BE2C (cell line): ENCODE data around the gene SOCS2.
"Not testable (repeated sequence)": the region's sequence is repeated elsewhere in the genome, so short reads cannot be mapped to it uniquely, and the experiment has no call there.

ENCODE experiments used
- DNase-seq: peaks from one replicate; pipeline ENCODE4 v3.0.0-alpha.2; 2020
- H3K27me3 ChIP-seq: fragments of 250-450 bp; sonication (Bioruptor Pico); 2 replicates; pipeline ENCODE4 v1.5.1; 2020; ENCODE audit warnings: mild to moderate bottlenecking
- H3K36me3 ChIP-seq: fragments of 250-450 bp; sonication (Bioruptor Pico); 2 replicates; pipeline ENCODE4 v1.5.1; 2020; ENCODE audit warnings: mild to moderate bottlenecking
- H3K4me1 ChIP-seq: fragments of 250-450 bp; sonication (Bioruptor Pico); 2 replicates; pipeline ENCODE4 v1.5.1; 2020
- H3K4me3 ChIP-seq: 2 replicates; pipeline ENCODE4 v1.5.1; 2011; ENCODE audit warnings: low read depth, low read length
- H3K9me3 ChIP-seq: fragments of 250-450 bp; sonication (Bioruptor Pico); 2 replicates; pipeline ENCODE4 v1.5.1; 2020
- TF ChIP-seq, protein P1 (sequence below): IDR thresholded peaks from 2 replicates; pipeline ENCODE4 v1.5.1; 2012; ENCODE audit warnings: mild to moderate bottlenecking, low read depth, low read length

SOCS2 gene

DNA sequence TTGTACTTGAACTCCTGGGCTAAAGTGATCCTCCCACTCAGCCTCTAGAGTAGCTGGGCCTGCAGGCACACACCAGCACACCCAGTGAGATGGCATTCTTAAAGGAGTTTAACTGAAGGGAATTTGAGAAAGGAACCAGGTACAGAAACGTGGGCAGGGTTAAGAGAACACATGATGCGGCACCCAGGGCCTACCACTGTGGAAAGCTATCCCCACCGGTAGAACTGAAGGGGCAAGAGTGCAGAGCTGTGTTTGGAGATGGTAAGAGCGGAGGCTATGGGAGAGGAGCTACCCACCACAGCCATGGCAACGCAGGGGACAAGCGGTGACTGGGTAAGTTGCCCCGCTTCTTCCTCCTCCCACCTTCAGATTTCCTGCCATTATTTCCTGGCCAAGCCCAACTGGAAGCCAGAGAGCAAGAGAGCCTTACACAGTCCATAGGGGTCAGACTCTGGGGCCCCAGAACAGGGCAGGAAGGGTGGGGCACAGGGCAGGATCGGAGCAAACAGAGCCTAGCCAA, 46.5 kb downstream of the SOCS2 start:
- Histone ChIP-seq H3K4me3 (no peak overlapping the region), H3K27me3 (no peaks in the 10 kb centered on the region), H3K4me1 (no peaks in the 10 kb centered on the region), H3K9me3 (no peaks in the 10 kb centered on the region), H3K36me3 (no peaks in the 10 kb centered on the region)
- TF ChIP-seq, protein P1, sequence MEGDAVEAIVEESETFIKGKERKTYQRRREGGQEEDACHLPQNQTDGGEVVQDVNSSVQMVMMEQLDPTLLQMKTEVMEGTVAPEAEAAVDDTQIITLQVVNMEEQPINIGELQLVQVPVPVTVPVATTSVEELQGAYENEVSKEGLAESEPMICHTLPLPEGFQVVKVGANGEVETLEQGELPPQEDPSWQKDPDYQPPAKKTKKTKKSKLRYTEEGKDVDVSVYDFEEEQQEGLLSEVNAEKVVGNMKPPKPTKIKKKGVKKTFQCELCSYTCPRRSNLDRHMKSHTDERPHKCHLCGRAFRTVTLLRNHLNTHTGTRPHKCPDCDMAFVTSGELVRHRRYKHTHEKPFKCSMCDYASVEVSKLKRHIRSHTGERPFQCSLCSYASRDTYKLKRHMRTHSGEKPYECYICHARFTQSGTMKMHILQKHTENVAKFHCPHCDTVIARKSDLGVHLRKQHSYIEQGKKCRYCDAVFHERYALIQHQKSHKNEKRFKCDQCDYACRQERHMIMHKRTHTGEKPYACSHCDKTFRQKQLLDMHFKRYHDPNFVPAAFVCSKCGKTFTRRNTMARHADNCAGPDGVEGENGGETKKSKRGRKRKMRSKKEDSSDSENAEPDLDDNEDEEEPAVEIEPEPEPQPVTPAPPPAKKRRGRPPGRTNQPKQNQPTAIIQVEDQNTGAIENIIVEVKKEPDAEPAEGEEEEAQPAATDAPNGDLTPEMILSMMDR = no peak
- no peak for DNase-seq

DNA sequence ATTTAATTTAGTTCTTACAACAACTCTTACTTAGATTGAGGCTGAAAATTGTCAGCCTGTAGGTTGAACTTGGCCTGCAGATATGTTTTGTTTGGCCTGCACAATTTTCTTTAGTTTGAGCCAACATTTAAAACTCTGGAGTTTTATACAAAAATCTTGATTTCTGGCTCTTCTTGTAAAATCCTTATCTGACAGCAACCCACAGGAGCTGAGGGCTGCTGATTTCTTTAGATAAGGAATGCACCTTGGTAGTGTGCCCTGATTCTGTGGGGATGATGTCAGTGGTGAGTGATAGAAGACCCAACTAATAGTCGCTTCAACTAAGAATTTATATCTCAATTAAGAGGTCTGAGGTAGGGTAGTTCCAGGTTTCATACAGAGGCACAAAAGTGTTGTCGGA, 49.5 kb downstream of the SOCS2 start:
- H3K4me1 ChIP-seq = no peaks in the 10 kb centered on the region
- no peaks in the 10 kb centered on the region for H3K9me3 ChIP-seq
- no peak overlapping the region for H3K4me3 ChIP-seq
- no peaks in the 10 kb centered on the region; the same call in 1 of the 2 replicates for H3K27me3 ChIP-seq
- H3K36me3 ChIP-seq = no peaks in the 10 kb centered on the region
- TF ChIP-seq, protein P1 = no peak
- DNase-seq = no peak

DNA sequence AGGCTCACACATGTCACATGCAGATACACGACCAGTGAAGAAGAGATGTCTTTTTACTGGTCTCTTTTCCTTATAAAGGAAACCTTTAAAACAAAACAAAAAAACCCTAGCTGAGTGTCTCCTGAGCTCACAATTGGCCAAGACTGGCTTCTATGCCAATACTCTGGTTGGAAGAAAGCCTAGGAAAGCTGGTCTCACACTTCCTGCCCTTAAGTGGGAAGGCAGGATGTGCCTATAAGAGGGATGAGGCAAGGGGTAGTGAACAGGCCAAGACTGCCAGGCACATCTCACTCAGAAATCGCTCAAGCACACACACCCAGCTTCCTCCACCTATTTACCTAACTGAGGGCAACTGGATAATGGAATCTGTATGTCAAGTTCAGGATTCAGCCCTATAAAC, 50.0 kb downstream of the SOCS2 start:
- TF ChIP-seq, protein P1 = no peak
- H3K4me3 ChIP-seq = no peak overlapping the region
- no peaks in the 10 kb centered on the region for H3K9me3 ChIP-seq
- no peak for DNase-seq
- H3K36me3 ChIP-seq = no peaks in the 10 kb centered on the region
- no peaks in the 10 kb centered on the region for H3K4me1 ChIP-seq
- no peaks in the 10 kb centered on the region; the same call in 1 of the 2 replicates for H3K27me3 ChIP-seq

DNA sequence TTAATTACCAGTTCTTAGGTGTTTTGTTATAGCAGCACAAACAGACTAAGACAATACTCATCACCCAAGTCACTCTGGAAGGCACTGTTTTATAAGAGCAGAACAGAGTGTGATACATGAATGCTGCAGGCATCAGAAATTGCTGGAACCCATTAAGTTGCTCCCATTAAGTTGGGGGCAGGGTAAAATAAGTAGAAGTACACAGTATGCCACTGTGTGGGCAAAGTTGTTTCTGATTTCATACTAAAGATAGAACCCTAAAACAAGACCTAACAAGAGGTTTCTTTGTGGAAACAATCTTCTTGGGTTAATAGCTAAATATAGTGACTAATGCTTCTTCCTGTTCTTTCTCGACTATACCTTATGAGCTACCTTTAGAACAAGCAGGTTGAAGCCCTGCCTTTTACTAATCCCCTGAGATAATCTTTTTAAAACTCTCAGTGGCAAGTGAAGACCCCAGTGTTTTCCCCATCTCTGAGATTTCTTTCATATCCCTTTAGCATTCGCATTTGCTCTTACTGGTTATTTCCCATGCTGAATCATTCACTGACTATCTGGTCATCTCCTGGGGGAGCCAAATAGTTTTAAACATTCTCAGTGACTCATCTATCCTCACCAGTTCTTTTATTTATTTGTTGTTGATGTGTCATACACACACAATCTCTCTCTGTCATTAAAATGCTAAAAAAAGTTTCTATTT, 52.3 kb downstream of the SOCS2 start:
- Histone ChIP-seq H3K27me3 (no peaks in the 10 kb centered on the region; the same call in 1 of the 2 replicates), H3K4me3 (no peak overlapping the region), H3K36me3 (no peaks in the 10 kb centered on the region), H3K9me3 (no peaks in the 10 kb centered on the region), H3K4me1 (no peaks in the 10 kb centered on the region)
- no peak for DNase-seq
- TF ChIP-seq, protein P1 = no peak

DNA sequence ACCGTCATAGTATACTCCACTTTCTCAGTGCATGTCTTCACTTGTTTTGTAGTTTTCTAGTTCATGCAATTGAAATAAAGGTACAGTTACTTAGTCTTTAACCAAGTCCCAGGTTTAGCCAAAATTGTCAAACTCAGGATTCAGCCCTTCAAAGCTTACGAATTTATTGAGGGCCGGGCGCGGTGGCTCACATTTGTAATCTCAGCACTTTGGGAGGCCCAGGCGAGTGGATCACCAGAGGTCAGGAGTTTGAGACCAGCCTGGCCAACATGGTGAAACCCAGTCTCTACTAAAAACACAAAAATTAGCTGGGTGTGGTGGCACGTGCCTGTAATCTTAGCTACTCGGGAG, 52.8 kb downstream of the SOCS2 start:
- not testable (repeated sequence) for H3K36me3 ChIP-seq, H3K4me1 ChIP-seq, H3K4me3 ChIP-seq

DNA sequence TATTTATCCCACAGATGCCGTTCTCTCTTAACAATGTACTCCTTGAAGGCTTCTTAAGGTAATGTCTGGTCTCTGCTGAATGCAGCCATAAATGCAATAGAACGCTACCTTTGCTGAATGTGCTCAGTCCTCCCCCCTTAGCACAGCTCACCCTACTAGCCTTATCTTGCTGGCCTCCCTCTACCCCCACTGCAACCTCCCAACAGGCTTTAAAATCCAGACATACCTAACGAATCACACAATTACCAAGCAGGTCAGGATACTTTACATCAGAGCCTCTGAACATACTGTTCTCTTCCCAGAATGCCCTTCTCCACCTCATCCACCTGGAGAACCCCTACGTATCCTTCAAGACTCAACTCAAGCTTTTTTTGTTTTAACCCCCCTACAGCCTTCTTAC, 53.7 kb downstream of the SOCS2 start:
- H3K4me1 ChIP-seq = no peaks in the 10 kb centered on the region
- no peak overlapping the region for H3K4me3 ChIP-seq
- TF ChIP-seq, protein P1 = no peak
- no peak for DNase-seq
- H3K36me3 ChIP-seq = no peaks in the 10 kb centered on the region
- H3K9me3 ChIP-seq = no peaks in the 10 kb centered on the region
- H3K27me3 ChIP-seq = no peaks in the 10 kb centered on the region; the same call in 1 of the 2 replicates

More for the DNA sequence above, 52.8 kb downstream of the SOCS2 start:
- H3K27me3 ChIP-seq, DNase-seq, H3K9me3 ChIP-seq: not testable (repeated sequence)
